Measurements from ENCODE around the gene PROSER3. TPM values are rescaled to one million over a fixed set of nuclear protein-coding genes. Genes with fewer than 3 reads are reported as not detected.

The PROSER3 gene
- 10 to 100 TPM; 26.4 to 30.0 (median 29.0) TPM for total RNA-seq (2021; fragmentation: NEBNext Ultra II Directional; extraction: Animal tissue kit (Norgen Biotek cat#: 25700))
- long read RNA-seq: 0 reads

DNA sequence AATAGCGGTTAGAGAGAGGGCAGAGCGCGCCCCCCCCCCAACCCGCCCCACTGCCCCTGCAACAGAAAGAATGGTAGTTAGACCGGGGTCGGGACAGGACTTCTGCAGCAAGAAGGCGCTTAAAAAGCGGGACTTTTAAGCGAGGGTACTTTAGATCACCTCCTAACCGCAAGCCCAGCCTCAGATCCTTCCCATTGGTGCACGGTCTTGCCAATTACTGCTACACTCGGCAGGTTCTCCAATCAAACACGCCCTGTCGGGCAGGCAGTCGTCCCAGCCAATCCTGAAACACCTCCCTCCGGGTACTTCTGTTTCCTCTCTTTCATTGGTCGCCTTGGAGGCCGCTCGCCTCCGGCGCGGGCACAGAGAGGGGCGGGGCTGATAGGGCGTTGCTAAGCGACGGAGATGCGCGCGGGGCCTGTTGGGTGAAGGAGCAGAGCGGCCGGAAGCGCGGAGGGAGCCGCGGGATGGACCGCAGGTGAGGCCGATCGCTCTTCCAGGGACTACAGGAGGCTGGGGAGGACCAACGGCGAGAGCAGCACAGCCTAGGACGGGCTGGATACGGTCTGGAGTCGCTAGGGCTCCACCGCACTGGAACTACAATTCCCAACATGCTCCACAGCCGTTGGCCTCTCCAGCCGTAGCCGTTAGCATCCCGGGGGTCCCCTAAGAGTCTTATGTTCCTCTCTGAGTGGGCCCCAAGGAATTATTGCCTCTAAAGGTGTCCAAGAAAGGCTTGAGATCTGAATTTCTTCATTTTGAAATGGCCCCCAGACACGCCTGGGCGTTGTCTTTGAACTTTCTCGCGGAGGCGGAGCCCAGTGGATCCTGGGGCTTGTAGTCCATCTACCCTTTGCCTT is at the start of gene PROSER3:
TSS of gene PROSER3 (plus strand) at position 428 of the 860 bp plus-strand sequence. CDS start at position 468, 40 bp downstream.
- Mint-ChIP-seq H3K4me3 (peak within 1 kb of the TSS; percentile 92), H3K4me1 (ENCODE audit: low read depth) (peaks cover 42% of the 10 kb centered on the region), H3K36me3 (ENCODE audit: low read depth) (peaks cover 17% of the 10 kb centered on the region; the same call in 1 of the 2 replicates), H3K27me3 (ENCODE audit: insufficient read depth) (peaks cover 9% of the 10 kb centered on the region), H3K9me3 (no peaks in the 10 kb centered on the region), H3K27ac (peak within 1 kb of the TSS; percentile 99)
- TF ChIP-seq, protein P1, sequence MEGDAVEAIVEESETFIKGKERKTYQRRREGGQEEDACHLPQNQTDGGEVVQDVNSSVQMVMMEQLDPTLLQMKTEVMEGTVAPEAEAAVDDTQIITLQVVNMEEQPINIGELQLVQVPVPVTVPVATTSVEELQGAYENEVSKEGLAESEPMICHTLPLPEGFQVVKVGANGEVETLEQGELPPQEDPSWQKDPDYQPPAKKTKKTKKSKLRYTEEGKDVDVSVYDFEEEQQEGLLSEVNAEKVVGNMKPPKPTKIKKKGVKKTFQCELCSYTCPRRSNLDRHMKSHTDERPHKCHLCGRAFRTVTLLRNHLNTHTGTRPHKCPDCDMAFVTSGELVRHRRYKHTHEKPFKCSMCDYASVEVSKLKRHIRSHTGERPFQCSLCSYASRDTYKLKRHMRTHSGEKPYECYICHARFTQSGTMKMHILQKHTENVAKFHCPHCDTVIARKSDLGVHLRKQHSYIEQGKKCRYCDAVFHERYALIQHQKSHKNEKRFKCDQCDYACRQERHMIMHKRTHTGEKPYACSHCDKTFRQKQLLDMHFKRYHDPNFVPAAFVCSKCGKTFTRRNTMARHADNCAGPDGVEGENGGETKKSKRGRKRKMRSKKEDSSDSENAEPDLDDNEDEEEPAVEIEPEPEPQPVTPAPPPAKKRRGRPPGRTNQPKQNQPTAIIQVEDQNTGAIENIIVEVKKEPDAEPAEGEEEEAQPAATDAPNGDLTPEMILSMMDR (IDR thresholded peaks at IDR 0.05): no peak
- peak; percentile 100 for DNase-seq

DNA sequence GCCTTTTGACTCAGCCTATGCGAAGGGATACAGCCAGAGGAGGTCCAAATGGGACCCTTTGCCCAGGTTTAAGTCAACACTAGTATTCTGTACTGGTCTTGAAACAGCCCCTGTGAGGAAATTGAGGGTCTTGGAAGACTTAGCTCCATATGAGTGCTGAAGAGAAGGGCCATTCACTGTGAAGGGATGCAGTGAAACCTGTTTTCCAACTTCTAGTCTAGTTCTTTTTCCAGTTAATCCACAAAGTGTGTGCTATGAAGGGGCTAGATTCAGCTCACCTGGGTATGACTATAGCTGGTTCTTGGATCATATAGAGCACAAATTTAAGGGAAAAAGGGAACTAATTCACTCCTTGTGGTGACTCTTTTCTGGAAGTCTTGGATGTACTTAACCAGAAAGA is 49.6 kb upstream of the PROSER3 start:
- H3K27ac Mint-ChIP-seq: no peak overlapping the region
- peaks cover 5% of the 10 kb centered on the region; the same call in 1 of the 2 replicates for H3K27me3 Mint-ChIP-seq (ENCODE audit: insufficient read depth)
- no peak overlapping the region for H3K4me3 Mint-ChIP-seq
- H3K36me3 Mint-ChIP-seq (ENCODE audit: low read depth): no peaks in the 10 kb centered on the region
- TF ChIP-seq, protein P1 (IDR thresholded peaks at IDR 0.05): no peak
- H3K4me1 Mint-ChIP-seq (ENCODE audit: low read depth): no peaks in the 10 kb centered on the region
- DNase-seq: no peak
- H3K9me3 Mint-ChIP-seq: no peaks in the 10 kb centered on the region

DNA sequence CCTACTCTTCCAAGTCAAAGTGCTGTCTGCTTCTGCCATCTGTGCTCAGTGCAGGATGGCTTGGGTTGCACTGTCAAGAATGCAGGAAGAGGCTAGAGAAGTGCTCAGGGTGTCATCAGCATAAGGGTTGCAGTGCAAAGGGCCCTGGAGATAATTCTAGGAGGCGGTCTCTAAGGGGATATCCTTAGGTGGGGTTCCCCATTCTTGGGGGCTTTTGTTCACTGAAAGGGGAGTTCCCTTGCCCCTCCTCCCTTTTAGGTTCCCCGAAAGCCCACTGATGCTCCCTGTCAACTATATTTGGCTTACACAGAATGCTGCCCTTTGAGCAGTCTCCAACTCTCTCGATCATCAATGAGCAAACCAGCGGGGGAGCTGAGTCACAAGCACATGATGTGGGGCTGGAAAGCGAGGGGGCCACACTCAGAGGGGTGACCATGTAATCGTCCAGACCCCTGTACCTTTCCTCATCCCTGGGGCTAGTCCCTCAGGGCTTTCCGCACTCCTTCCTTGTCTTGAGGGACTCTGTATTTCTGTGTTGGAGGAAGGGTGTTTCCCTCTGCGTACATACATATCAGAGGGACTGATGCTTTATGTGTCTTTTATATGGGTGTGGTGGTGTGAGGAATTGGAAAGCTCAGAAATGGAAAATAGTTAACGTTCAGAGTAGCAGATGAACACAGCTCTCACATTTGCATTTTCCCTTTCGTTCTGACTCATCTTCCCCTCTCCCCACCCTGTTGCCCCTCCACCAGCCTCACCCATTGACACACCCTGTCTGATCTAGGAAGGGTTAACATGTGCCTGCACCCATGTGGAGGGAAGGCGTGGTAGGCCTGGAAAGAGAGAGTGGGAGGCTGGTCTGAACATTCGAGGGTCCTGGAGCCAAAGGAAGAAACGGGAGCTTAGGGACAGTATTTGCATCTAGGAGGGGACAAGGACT is 46.9 kb upstream of the PROSER3 start:
- no peaks in the 10 kb centered on the region for H3K36me3 Mint-ChIP-seq (ENCODE audit: low read depth)
- DNase-seq: no peak

DNA sequence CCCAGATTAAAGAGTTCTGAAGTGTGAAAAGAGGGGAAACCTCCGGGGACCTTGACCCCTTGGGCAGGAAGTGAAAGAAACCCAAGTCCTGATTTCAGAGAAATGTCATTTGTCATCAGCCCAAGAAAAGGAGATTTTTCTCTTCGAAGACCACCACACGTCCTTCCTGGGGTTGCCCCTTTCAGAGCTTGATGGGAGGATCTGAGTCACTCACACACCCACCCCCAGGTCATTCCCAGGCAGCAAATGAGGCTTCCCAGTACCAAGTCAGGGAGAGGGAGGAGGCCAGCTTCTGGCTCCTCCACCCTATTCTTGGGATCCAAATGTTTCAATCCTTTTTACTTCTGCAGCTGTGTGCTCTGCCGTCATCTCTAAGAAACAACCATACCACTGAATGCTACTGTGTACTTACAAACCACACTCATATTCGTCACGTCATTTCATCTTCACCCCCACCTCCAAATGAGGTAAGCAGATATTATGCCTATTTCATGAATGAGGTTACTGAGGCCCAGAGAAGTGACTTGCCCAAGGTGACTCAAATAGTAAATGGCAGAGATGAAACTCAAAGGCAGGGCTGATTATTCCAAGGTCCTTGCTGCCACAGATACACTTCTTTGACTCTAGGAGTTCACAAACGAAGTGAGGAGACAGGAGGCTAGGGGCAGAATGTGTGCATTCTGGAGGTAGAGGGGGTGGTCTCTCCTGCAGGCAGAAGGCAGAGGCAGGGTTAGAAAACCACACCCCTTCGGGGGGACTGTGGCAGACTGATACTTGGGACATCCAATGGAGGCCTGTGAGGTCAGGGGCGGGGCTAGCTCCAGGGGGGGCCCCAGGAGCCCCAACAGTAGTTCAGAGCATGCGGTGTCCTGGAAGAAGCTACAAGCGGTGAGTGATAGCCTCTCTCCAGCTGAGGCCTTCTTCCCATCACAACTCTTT is 45.1 kb upstream of the PROSER3 start:
- peaks cover 6% of the 10 kb centered on the region; the same call in 1 of the 2 replicates for H3K27me3 Mint-ChIP-seq (ENCODE audit: insufficient read depth)
- no peak overlapping the region for H3K4me3 Mint-ChIP-seq
- peaks cover 13% of the 10 kb centered on the region for H3K4me1 Mint-ChIP-seq (ENCODE audit: low read depth)
- H3K9me3 Mint-ChIP-seq: no peaks in the 10 kb centered on the region
- no peak overlapping the region for H3K27ac Mint-ChIP-seq
- DNase-seq: no peak
- H3K36me3 Mint-ChIP-seq (ENCODE audit: low read depth): no peaks in the 10 kb centered on the region
- TF ChIP-seq, protein P1 (IDR thresholded peaks at IDR 0.05): no peak

More for the DNA sequence above, 46.9 kb upstream of the PROSER3 start:
- H3K27ac Mint-ChIP-seq: no peak overlapping the region
- peaks cover 5% of the 10 kb centered on the region; the same call in 1 of the 2 replicates for H3K27me3 Mint-ChIP-seq (ENCODE audit: insufficient read depth)
- no peaks in the 10 kb centered on the region for H3K9me3 Mint-ChIP-seq
- TF ChIP-seq, protein P1 (IDR thresholded peaks at IDR 0.05): no peak
- H3K4me3 Mint-ChIP-seq: no peak overlapping the region
- H3K4me1 Mint-ChIP-seq (ENCODE audit: low read depth): peaks cover 5% of the 10 kb centered on the region
